T1000 (cell line): ENCODE measurements around the gene SEC14L3.
A peak's percentile ranks its signal among the peaks of the same experiment; 100 is the strongest.
"Not testable (repeated sequence)": the region's sequence is repeated elsewhere in the genome, so short reads cannot be mapped to it uniquely, and the experiment has no call there.

Source experiments
- DNase-seq: peaks from one replicate; lab custom pipeline; 2025; ENCODE audit warnings: mixed read lengths; lab: John Stamatoyannopoulos, UW

SEC14L3 gene

GRCh38 chr22:30486118-30486517 is 14.3 kb upstream of the SEC14L3 start:
- no peak for DNase-seq

DNA sequence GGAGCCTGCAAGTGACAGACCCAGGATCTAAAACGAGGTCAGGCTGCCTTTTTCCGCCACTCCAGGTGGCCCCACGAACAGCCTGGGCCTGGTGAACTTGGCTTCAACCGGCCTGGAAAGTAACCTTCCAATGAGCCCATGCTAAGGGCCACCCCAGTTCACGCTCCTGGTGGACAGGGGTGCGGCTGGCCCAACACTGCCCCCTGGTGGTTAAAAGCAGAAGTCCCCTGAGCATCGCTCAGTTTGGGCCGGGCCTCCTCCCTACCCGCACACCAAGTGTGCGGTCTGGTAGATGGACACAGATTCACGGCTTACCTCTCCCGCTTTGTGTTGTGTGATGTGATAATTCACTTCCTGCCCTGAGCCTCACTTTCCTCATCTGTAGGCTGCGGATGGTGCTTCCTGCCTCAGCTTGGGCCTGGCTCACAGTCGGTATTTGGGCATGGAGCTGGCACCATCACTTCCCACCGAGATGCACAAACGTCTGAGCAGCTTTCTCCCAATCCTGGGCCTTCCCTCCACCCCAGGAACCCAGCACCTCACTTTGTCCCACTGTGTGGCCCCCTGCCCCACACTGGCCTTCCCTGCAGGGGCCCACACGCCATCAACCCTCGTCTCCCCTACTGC is 13.7 kb upstream of the SEC14L3 start:
- DNase-seq = peak; percentile 41

- no peak for DNase-seq
Measured at GRCh38 chr22:30483169-30483568, 11.4 kb upstream of the SEC14L3 start.

- DNase-seq = peak; percentile 26
Measured at GRCh38 chr22:30481711-30482110, 9.9 kb upstream of the SEC14L3 start.

GRCh38 chr22:30479981-30480380 is 8.2 kb upstream of the SEC14L3 start:
- no peak for DNase-seq

GRCh38 chr22:30474683-30475424 is 3.0 kb upstream of the SEC14L3 start:
- no peak for DNase-seq

DNA sequence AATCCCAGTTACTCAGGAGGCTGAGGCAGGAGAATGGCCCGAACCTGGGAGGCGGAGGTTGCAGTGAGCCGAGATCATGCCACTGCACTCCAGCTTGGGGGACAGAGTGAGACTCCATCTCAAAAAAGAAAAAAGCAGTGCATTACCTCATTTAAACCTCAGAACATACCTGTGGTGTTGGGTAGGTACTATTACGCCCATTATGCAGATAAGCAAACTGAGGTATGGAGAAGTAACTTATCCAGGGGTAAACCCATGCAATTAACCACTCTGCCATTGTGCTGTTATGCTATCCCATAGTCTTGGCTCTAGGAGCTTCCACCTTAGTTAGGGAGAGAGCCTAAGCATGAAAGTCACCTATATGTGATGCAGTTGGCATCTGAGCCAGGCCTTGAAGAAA is 2.3 kb upstream of the SEC14L3 start:
- DNase-seq = no peak

GRCh38 chr22:30472994-30473720 is 1.3 kb upstream of the SEC14L3 start:
- DNase-seq = no peak

DNA sequence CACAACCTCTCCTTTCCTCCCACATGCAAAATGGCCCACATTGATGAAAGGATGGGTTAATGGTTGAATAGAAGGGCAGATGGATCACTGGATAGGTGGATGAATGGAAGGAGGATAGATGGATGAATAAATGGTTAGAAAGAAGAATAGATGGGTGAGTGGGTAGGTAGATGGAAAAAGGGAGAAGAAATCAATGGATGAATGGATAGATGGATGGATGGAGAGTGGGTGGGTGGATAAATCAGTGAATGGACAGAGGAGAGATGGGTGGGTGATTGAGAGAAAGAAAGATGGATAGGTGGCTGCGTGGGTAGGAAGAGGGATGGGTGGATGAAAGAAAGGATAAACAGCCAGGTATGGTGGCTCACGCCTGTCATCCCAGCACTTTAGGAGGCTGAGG is 1.2 kb downstream of the SEC14L3 start:
- no peak for DNase-seq

- no peak for DNase-seq
Measured at GRCh38 chr22:30469165-30469564, 2.7 kb downstream of the SEC14L3 start.

DNA sequence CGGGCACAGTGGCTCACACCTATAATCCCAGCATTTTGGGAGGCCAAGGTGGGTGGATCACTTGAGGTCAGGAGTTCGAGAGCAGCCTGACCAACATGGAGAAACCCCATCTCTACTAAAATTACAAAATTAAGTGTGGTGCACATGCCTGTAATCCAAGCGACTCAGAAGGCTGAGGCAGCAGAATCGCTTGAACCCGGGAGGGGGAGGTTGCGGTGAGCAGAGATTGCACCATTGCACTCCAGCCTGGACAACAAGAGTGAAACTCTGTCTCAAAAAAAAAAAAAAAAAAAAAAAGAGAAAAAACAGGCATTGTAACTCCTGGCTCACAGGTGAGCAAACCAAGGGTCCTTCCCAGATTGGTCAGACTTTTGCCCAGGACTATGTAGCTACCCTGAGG is 11.3 kb downstream of the SEC14L3 start:
- not testable (repeated sequence) for DNase-seq

- DNase-seq = no peak
Measured at GRCh38 chr22:30460147-30460546, 11.7 kb downstream of the SEC14L3 start.

GRCh38 chr22:30459181-30460052 is 12.4 kb downstream of the SEC14L3 start:
- DNase-seq = no peak

DNA sequence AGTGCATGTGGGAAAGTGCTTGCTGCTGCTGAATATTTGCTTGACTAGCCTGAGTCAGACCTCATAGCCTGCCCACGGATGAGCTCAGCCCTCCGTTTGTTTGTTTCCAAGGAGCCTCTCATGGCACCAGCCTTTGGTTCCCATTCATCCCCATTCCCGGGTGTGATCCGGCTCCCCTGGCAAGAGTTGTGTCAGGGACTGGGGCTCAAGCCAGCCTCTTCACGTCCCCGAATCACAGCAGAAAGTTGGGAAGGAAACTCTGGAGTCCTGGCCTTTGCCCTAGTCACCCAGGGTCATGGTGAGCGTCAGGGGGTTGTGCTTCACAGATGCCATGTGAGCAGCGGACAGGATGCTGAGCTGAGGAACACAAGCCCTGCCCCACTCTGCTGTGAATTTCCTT is 13.8 kb downstream of the SEC14L3 start:
- no peak for DNase-seq

GRCh38 chr22:30455075-30455840 is 16.6 kb downstream of the SEC14L3 start:
- no peak for DNase-seq

DNA sequence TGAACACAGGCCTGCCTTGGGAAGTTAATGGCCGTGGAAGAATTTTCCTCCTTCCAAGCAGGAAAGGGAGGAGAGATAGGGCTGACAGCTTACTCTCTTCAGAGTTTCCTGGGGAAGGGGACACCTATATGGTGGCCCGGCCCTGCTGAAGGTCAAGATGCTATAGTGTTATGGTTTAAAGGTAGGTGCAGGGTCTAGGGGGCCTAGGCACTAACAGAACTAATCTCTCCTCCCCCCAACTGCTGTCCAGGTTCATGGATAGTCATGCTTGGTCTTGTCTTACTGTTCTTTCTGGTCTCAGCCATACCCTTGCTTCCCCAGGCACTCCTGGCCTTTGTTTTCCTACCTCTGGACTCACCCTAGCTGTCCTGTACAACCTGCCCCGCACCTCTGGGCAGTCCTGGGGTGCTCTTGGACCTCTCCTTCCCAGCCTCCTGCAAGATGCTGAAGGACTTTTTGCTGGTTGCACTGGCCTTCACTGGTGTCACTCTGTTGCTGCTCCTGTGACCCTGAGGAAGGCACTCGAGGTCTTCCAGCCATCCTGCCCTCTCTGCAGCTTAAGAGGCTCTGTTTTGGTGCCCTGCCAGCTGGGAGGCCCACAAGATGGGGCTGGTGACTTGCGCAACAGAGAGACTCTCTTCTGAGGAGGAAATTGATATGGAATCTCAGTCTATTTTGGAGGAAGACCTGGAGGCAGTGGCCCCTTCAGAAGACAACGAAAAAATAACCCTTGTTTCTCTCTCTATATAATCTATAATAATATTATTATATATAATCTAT is 17.9 kb downstream of the SEC14L3 start:
- DNase-seq = no peak

GRCh38 chr22:30452861-30453260 is 19.0 kb downstream of the SEC14L3 start:
- no peak for DNase-seq

DNA sequence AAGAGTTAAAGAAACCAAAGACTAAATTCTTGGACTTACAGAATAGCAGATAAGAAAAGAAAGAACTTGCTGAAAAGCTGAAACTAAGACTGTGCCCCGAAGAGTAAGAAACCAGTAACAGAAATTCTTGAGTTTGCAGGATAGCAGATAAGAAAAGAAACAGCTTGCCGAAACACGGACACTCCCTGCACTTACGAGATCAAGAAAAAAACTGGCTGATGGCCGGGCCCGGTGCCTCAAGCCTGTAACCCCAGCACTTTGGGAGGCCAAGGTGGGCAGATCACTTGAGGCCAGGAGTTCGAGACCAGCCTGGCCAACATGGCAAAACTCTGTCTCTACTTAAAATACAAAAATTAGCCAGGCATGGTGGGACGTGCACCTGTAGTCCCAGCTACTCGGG is 20.3 kb downstream of the SEC14L3 start:
- not testable (repeated sequence) for DNase-seq

- no peak for DNase-seq
Measured at GRCh38 chr22:30447656-30448055, 24.2 kb downstream of the SEC14L3 start.

DNA sequence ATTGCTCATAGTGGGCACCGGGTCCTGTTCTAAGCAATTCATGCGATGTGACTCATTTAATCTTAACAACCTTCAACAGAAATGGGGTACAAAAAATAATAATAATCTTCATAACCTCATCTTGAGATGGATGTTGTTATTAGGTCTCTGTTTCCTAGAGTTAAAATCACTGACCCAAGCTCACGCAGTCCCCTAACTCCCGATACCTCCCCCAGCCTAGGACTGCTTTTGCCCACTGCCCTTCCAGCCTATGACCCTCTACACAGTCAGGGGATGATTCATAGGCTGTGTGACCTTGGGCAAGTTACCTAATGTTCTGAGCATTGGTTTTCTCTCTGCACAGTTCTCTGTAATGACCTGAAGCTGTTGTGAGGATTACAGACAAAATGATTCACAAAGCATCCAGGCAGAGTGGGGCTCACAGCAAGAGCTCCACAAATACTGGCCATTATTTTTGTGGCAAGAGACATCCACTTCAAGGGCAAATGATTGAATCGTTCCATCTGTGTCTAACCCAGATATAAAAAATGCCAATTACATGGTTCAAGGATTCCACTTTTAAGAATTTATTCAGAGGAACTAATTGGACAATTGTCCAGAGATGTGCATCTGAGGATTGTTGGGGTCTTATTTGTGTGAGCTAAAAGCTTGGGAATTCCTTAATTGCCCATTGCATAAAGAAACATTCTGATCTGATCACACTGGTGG is 26.2 kb downstream of the SEC14L3 start:
- no peak for DNase-seq
